Mesothelial cell of epicardium (in vitro differentiated cells): Measurements from ENCODE around the gene PTPRN2. TPM values are rescaled to one million over a fixed set of nuclear protein-coding genes. Genes with fewer than 3 reads are reported as not detected.
"Not testable (repeated sequence)": the region's sequence is repeated elsewhere in the genome, so short reads cannot be mapped to it uniquely, and the experiment has no call there.

ENCODE experiments used
- DNase-seq, 2 experiments: peaks; one replicate each; pipeline ENCODE4 v3.0.0; 2021; ENCODE audit warnings: low spot score in 2 of 2; ENCODE audit not compliant: unreplicated experiment in 2 of 2
- H3K27ac Mint-ChIP-seq: 2 replicates; pipeline ENCODE4 v1.8.0; 2021; ENCODE audit warnings: mixed read lengths
- H3K27me3 Mint-ChIP-seq: 2 replicates; pipeline ENCODE4 v1.8.0; 2021; ENCODE audit warnings: low read depth, mixed read lengths
- H3K36me3 Mint-ChIP-seq: 2 replicates; pipeline ENCODE4 v1.8.0; 2021; ENCODE audit warnings: mixed read lengths
- H3K4me1 Mint-ChIP-seq: 2 replicates; pipeline ENCODE4 v1.8.0; 2021; ENCODE audit warnings: mixed read lengths
- H3K4me3 Mint-ChIP-seq: 2 replicates; pipeline ENCODE4 v1.8.0; 2021; ENCODE audit warnings: mild to moderate bottlenecking, moderate library complexity, mixed read lengths
- H3K9me3 Mint-ChIP-seq: 2 replicates; pipeline ENCODE4 v1.8.0; 2021; ENCODE audit warnings: mixed read lengths
- total RNA-seq: library from RNA; stranded (reverse); gene quantifications from 3 replicates; pipeline ENCODE4 v1.2.1, GENCODE V29; 2021
- TF ChIP-seq, protein P1 (sequence below): fragments of 200-600 bp; sonication (generic); IDR thresholded peaks from one replicate; pipeline ENCODE4 v1.5.0; 2021; ENCODE audit warnings: antibody characterized with exemption; ENCODE audit not compliant: unreplicated experiment

The PTPRN2 gene
- total RNA-seq, 1 donor from 2014 or later, result 2.2 TPM

DNA sequence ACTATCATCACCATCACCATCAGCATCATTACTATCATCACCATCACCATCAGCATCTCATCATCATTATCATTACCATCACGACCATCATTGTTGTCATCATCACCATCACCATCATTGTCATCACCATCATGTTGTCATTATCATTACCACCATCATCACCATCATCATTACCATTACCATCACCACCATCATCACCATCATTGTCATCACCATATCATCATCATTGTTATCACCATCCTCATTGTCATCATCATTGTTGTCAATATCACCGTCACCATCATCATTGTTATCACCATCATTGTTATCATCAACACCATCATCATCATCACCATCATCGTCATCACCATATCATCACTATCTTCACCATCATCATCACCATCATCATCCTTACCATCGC is 124.3 kb downstream of the PTPRN2 start:
- Mint-ChIP-seq H3K9me3 (peaks cover 21% of the 10 kb centered on the region), H3K4me3 (no peak overlapping the region), H3K4me1 (no peaks in the 10 kb centered on the region), H3K36me3 (no peaks in the 10 kb centered on the region), H3K27me3 (peaks cover 9% of the 10 kb centered on the region), H3K27ac (no peak overlapping the region)
- DNase-seq, result no peak
- TF ChIP-seq, protein P1, sequence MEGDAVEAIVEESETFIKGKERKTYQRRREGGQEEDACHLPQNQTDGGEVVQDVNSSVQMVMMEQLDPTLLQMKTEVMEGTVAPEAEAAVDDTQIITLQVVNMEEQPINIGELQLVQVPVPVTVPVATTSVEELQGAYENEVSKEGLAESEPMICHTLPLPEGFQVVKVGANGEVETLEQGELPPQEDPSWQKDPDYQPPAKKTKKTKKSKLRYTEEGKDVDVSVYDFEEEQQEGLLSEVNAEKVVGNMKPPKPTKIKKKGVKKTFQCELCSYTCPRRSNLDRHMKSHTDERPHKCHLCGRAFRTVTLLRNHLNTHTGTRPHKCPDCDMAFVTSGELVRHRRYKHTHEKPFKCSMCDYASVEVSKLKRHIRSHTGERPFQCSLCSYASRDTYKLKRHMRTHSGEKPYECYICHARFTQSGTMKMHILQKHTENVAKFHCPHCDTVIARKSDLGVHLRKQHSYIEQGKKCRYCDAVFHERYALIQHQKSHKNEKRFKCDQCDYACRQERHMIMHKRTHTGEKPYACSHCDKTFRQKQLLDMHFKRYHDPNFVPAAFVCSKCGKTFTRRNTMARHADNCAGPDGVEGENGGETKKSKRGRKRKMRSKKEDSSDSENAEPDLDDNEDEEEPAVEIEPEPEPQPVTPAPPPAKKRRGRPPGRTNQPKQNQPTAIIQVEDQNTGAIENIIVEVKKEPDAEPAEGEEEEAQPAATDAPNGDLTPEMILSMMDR, result no peak

DNA sequence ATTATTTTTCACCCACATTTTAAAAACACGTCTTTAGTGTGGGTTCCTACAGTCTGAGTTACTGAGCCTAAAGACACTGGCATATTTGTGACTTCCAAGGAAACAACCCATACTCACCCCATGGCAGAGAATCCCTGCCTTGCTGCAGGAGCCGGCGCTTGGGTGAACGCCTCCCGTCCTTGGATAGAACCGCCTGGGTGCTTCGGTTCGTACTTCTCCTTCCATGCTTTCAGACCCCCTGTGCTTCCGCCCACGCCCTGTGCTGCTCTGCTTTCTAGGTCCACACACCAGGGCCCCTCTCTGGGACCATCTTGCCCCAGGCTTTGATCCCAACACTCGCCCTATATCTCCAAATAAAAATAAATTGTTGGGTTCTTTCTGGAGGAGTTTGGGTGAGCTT is 125.8 kb downstream of the PTPRN2 start:
- no peak for DNase-seq
- no peaks in the 10 kb centered on the region for H3K27me3 Mint-ChIP-seq
- no peaks in the 10 kb centered on the region for H3K4me1 Mint-ChIP-seq
- no peak overlapping the region for H3K4me3 Mint-ChIP-seq
- peaks cover 24% of the 10 kb centered on the region for H3K9me3 Mint-ChIP-seq
- no peaks in the 10 kb centered on the region for H3K36me3 Mint-ChIP-seq
- TF ChIP-seq, protein P1, result no peak
- H3K27ac Mint-ChIP-seq, result no peak overlapping the region

DNA sequence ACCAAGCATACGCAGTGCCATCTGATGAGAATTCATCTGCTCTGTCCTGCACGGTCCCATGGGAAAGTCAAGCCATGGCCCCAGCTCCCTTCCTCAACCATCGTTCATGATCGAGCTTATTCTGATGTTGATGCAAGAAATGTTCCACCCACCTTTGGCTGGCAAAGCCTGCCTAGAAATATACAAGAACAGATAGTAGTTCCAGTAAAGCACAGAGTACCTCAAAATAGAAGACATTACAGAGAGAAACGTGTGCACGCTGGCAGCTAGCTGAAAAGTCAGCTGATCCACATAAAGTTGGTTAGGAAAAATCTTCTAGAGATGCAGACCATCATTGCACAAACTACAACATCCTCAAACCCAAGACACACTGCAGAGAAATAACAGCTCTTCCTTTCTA is 127.0 kb downstream of the PTPRN2 start:
- no peak overlapping the region for H3K4me3 Mint-ChIP-seq
- peaks cover 22% of the 10 kb centered on the region for H3K9me3 Mint-ChIP-seq
- H3K27me3 Mint-ChIP-seq, result no peaks in the 10 kb centered on the region
- H3K27ac Mint-ChIP-seq, result no peak overlapping the region
- no peaks in the 10 kb centered on the region for H3K36me3 Mint-ChIP-seq
- DNase-seq, result no peak
- H3K4me1 Mint-ChIP-seq, result no peaks in the 10 kb centered on the region
- TF ChIP-seq, protein P1, result no peak

DNA sequence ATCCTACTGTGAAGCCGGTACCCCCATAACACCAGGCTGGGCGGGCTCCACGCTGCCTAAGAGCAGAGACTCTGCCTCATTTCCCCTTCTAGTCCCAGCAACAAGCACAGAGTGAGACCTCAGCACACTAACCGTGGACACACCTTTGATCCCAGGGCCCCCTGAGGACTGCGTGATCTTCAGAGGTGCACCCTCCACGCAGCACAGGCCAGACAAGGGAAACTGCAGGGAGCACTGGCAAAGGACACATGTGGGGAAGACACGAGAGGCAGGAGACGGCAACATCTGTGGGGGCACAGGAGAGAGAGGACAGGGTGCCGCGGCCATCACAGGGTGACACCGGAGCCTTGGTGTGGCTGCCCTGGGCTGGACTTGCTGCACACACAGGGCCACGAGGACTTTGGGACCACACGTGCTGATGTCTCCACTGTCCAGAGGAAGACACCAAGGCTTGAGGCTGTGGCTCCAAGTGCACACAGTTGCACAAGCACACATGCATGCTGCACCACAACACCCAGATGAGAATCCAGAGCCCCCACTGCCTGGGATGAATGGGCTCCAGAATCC is 128.8 kb downstream of the PTPRN2 start:
- TF ChIP-seq, protein P1, result no peak
- no peaks in the 10 kb centered on the region for H3K36me3 Mint-ChIP-seq
- peaks cover 20% of the 10 kb centered on the region for H3K9me3 Mint-ChIP-seq
- no peak for DNase-seq
- H3K4me3 Mint-ChIP-seq, result no peak overlapping the region
- no peak overlapping the region for H3K27ac Mint-ChIP-seq
- H3K27me3 Mint-ChIP-seq, result no peaks in the 10 kb centered on the region
- no peaks in the 10 kb centered on the region for H3K4me1 Mint-ChIP-seq

DNA sequence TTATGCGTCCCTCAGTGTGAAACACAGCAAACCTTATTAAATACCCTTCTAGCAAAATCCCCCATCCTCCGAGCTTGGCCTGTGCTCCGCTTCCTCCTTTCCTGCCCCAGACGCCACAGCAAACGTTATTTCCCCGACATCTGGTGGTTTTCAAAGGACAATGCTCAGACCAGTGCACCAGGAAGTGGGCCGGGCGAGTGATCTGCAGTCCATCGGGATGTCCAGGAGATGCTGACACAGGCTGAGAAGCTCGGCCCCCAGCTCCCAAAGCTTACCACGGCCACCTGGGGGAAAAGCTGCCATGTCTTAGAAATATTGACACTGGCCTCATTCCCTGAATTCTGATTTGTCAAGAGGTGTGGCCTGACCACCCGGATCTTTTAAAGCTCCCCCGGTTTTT is 129.5 kb downstream of the PTPRN2 start:
- TF ChIP-seq, protein P1, result no peak
- no peak for DNase-seq
- Mint-ChIP-seq H3K27ac (no peak overlapping the region), H3K36me3 (no peaks in the 10 kb centered on the region), H3K9me3 (peaks cover 14% of the 10 kb centered on the region), H3K27me3 (no peaks in the 10 kb centered on the region), H3K4me3 (no peak overlapping the region), H3K4me1 (no peaks in the 10 kb centered on the region)

DNA sequence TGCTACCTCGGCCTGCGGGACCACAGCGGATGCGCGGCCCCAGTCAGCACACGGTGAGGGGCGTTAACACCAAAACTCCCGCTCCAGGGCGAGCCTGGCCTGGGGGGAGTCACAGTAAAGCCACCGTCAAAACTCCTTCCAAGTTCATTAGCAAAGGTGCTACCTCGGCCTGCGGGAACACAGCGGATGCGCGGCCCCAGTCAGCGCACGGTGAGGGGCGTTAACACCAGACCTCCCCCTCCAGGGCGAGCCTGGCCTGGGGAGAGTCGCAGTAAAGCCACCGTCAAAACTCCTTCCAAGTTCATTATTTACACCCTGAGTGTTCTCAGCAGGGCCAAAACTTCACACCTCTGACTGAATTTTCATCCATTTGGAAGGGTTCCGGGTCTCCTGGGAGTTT is 130.0 kb downstream of the PTPRN2 start:
- H3K4me3 Mint-ChIP-seq, H3K27me3 Mint-ChIP-seq, H3K36me3 Mint-ChIP-seq, H3K27ac Mint-ChIP-seq, H3K4me1 Mint-ChIP-seq, DNase-seq: not testable (repeated sequence)
- H3K9me3 Mint-ChIP-seq, result peaks cover 14% of the 10 kb centered on the region
